ENCODE data around the gene PRF1.

Gene PRF1

DNA sequence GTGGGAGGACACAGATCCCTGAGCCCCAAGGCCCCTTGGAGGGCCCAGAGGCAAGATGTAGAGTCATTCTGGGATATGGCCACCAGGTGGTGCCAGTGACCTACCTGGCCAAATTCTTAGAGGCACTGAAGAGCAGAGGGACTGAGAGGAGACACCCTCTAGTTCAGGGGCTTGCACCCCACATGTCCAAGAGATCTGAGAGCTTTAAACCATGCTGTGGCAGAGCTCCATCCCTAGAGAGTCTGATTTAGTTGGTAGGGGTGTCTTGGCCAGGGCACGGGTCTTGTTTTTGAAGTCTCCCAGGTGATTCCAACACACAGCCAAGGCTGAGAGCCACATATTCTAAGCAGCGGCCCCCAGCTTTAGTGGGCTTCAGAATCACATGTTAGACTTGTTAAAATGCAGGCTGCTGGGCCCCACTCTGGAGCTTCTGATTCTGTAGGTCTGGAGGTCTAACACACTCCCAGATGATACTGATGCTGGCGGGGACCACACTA lies 52.5 kb downstream of the PRF1 start:
- TF ChIP-seq ZFX (IDR thresholded peaks at IDR 0.05): no peak
- TF ChIP-seq, protein P1, sequence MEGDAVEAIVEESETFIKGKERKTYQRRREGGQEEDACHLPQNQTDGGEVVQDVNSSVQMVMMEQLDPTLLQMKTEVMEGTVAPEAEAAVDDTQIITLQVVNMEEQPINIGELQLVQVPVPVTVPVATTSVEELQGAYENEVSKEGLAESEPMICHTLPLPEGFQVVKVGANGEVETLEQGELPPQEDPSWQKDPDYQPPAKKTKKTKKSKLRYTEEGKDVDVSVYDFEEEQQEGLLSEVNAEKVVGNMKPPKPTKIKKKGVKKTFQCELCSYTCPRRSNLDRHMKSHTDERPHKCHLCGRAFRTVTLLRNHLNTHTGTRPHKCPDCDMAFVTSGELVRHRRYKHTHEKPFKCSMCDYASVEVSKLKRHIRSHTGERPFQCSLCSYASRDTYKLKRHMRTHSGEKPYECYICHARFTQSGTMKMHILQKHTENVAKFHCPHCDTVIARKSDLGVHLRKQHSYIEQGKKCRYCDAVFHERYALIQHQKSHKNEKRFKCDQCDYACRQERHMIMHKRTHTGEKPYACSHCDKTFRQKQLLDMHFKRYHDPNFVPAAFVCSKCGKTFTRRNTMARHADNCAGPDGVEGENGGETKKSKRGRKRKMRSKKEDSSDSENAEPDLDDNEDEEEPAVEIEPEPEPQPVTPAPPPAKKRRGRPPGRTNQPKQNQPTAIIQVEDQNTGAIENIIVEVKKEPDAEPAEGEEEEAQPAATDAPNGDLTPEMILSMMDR (conservative IDR thresholded peaks at IDR 0.05): peak; percentile 93
- no peak overlapping the region for H3K27ac ChIP-seq

DNA sequence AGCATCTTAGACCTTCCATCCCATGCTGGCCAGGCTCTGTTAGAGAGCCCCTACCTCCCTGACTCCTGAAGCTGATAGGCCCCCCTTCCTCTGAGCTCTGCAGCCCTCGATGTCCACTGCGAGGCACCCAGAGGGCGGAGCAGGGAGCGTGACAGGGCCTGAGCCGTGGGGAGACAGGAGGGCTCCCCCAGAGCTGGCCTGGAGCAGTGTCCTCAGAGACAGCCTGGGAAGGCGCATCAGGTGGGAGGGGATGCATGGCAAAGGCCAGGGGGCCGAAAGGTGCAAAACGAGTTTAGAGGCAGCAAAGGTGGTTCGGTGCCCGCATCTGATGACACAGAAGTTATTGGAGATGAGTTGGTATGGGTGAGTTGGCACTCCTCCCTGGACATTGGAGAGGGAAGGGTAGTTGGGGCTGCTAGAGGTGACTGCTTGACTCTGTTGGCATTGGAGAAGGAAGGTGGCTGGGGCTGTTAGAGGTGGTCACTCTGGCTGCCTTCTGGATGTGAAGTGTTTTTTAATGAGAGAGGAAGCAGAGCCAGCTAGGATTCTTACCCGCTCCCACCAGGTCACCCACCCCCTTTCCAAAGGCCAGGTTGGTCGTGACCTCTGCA lies 53.1 kb downstream of the PRF1 start:
- no peak for TF ChIP-seq ZFX (IDR thresholded peaks at IDR 0.05)
- TF ChIP-seq, protein P1 (conservative IDR thresholded peaks at IDR 0.05): no peak
- no peak overlapping the region for H3K27ac ChIP-seq

Measured in C4-2B (cell line).